GM19099 (cell line): ENCODE results near the gene HGF.

Experiments used
- POLR2A ChIP-seq: IDR thresholded peaks from 3 replicates; pipeline ENCODE4 v1.6.1; 2011; ENCODE audit warnings: low read depth; ENCODE audit not compliant: insufficient read length; ENCODE audit errors: extremely low read depth

HGF gene

GRCh38 chr7:81777697-81778096, 7.8 kb upstream of the HGF start:
- TF ChIP-seq POLR2A, result no peak

- TF ChIP-seq POLR2A, result no peak
Observed at GRCh38 chr7:81776948-81777630, 7.2 kb upstream of the HGF start.

DNA sequence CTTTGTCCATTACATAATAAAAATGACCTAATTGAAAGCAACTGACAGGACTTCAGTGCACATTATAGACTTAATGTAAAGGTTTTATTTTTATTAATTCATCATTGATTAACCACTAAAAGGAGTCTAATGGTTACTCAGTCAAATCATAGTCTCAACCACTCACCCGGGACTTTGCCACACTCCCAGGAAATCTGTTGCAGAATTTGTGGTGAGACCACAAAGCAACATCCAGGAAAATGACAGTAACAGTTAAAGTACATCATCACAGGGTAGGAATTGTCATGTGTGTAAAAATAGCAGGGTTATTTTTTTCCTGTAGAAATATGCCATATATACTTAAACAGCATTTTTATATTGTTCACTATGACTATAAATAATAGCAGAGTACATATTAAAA, 6.3 kb upstream of the HGF start:
- no peak for TF ChIP-seq POLR2A

- no peak for TF ChIP-seq POLR2A
Observed at GRCh38 chr7:81775560-81775959, 5.7 kb upstream of the HGF start.

- no peak for TF ChIP-seq POLR2A
Observed at GRCh38 chr7:81774551-81774950, 4.7 kb upstream of the HGF start.

- TF ChIP-seq POLR2A, result no peak
Observed at GRCh38 chr7:81770728-81771223, 929 bp upstream of the HGF start.

GRCh38 chr7:81768951-81769778, 682 bp downstream of the HGF start:
- no peak for TF ChIP-seq POLR2A

DNA sequence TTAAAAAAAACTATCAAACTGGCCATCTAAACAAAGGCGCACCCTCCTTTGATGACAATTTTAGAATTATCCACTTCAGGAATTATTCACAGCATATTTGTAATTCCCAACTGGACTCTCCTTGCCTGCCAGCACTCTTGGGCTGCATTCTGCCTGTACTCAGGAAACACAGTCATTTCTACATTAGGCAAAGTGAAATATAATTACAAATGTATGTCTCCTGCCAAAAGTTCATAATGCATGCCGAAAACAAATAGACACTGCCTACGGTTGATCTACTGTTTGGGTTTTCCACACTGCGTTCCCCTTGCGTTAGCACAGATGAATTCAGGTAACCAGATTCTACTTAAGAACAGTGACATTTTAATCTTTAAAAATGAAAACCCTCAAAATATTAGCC, 1.9 kb downstream of the HGF start:
- no peak for TF ChIP-seq POLR2A

DNA sequence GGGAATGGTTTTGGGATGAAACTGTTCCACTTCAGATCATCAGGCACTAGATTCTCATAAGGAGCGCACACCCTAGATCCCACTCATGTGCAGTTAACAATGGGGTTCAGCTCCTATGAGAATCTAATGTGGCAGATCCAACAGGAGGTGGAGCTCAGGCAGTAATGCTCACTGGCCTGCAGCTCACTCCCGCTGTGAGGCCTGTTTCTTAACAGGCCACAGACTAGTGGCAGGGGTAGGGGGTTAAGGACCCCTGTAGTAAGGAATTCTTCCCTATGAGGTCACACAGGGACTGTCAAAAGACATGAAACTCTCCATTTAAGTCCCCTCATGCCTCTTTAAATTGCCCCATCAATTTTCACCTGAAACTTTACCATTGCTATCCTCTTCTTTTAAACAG, 8.0 kb downstream of the HGF start:
- no peak for TF ChIP-seq POLR2A

DNA sequence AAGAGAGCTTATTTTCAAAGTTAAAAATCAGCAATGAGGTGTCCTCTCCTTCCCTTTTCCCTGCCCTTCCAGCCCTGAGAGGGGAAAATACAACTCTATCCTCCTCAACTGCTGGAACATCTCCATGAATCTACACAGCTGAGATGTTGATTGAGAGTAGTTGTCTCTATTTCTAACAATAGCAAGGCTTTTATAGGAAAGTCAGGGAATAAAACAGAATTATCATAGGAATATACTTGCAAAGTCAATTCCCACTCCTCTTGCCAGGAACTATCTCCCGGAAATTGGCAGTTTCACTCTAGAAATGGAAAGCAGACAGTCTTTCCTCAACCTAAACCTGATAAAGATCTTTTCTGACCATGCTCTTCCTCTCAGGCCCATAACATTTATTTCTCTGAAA, 8.8 kb downstream of the HGF start:
- no peak for TF ChIP-seq POLR2A

DNA sequence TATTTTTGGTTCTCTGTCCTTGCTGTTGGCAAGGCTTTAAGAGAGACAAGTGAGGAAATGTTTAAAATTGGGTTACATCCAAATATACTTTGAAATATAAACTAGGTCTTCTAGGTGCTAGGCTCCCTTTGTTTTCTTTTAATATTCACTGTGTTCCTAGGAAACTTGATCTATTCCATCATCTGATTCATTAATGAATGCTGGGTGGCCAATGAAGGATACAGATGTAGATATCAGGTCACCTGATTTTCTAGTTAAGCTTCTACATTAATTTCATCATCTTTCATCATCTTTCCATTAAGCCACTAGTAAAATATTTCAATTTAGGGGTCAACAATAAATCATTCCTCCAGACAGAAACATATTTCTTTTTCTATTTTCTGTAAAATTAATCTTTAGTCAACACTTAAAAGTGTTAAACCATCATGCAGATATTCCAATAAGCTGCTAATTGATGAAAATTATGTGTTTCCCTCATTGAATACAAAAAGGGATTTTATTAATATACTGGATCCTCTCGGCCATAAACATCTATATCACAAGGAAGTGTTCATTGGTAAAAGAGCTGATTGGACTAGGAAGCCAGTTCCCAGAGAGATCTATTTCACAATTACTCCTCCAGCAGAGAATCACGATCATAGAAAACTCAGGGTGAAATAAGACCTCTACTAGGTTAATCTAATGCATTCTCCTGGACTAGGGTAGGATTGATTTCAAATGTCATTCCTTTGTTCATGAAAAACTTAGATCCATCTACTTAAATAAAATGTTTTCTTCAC, 14.7 kb downstream of the HGF start:
- TF ChIP-seq POLR2A, result no peak

DNA sequence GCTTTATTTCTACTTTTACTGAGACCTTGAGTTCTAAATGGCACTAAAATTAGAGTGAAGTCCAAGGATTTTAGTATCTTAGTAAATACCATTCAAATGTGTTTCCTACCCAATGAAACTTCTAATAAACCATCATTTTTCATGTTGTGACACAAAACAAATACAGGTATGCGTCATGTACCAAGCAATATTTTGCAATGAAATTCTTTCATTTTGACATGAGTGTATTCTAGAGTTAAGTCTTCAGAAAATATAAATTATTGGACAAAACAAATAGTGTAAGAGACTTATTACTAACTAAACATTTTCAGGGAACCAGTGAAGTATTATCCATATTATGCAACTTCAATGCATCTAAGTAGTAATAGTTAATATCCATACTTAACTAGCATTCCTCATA, 16.5 kb downstream of the HGF start:
- TF ChIP-seq POLR2A, result no peak

DNA sequence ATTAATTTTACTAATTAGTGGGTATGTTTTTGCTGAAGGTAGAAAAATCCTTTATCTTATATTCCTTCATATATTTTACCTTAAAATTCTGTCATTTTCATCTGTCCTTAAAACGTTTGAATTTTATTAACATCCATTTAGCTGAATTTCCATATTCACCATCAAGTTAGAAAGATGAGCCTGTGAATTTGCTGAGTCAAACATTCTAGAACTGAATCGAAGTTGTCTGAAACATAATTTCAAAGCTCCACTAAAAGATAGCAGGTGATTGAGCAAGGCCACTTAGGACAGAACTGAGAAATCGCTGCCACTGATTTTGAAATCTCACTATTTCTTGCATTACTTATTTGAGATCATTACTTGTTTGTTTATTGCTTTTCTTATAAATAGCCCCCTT, 17.5 kb downstream of the HGF start:
- TF ChIP-seq POLR2A, result no peak

DNA sequence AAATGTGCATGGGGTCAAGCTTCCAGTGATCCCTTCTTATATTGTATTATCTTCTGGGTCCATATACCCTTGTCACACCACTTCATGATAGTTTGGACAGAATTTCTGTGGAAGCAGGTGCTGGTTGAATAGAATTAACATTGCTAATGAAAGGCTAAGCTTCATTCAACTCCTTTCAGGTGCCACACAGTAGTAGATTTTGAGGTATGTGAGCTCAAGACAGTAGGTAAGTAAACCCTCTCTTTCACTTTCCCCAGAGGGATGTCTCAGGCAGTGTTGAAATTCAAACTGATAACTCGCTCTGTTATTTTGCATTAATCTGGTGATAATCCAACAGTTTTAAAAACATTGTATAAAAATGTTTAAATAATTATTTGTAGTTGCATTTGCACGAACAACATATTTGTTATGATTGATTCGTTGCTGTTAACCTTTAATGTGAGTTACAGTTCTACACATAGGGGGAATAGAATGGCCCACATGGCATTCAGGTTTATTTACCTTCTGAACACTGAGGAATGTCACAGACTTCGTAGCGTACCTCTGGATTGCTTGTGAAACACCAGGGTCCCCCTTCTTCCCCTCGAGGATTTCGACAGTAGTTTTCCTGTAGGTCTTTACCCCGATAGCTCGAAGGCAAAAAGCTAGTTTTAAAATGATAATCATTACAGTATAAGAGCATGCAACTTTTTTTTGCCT, 18.1 kb downstream of the HGF start:
- no peak for TF ChIP-seq POLR2A

DNA sequence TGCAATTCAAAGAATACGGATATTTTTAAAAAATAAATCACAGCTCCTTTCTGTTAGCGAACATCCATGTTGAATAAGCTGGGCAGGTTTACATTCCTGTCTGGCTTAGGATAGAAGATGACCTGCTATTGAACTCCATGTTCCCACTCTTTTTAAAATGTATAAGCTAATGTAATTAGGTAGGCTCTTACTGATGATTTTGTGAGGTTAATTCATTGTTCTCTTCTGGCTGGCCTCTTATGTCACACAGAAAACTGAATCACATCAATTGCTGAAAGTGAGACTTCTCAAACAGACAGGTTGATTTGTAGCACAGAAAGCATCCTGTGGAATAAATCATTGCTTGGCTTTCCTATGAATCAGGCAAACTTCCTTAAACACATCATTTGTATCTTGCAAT, 24.2 kb downstream of the HGF start:
- TF ChIP-seq POLR2A, result no peak
